Lower lobe of right lung (tissue), 2 donors: ENCODE measurements around the gene PTGS1. TPM values are rescaled to one million over a fixed set of nuclear protein-coding genes. Genes with fewer than 3 reads are reported as not detected.

ENCODE experiments used
- ATAC-seq, 2 donors: fragments of 200-7000 bp; cut with Tn5 transposase; one replicate each; pipeline ENCODE4 v1.9.1; 2020 to 2022; ENCODE audit warnings: mild to moderate bottlenecking in 2 of 2, moderate library complexity in 2 of 2
- DNase-seq: peaks from one replicate; pipeline ENCODE4 v3.0.0-alpha.2; 2020
- H3K27ac ChIP-seq: fragments of 200-600 bp; one replicate; pipeline ENCODE4 v1.8.0; 2022
- H3K27me3 ChIP-seq: fragments of 200-600 bp; one replicate; pipeline ENCODE4 v1.8.0; 2022; ENCODE audit warnings: low read depth
- H3K36me3 ChIP-seq: fragments of 200-600 bp; one replicate; pipeline ENCODE4 v1.8.0; 2022; ENCODE audit warnings: mild to moderate bottlenecking
- H3K4me1 ChIP-seq: fragments of 200-600 bp; one replicate; pipeline ENCODE4 v1.8.0; 2022
- H3K4me3 ChIP-seq: fragments of 200-600 bp; one replicate; pipeline ENCODE4 v1.8.0; 2022; ENCODE audit warnings: mild to moderate bottlenecking
- H3K9me3 ChIP-seq: fragments of 200-600 bp; one replicate; pipeline ENCODE4 v1.8.0; 2022
- CTCF ChIP-seq: fragments of 200-600 bp; IDR thresholded peaks from one replicate; pipeline ENCODE4 v1.8.0; 2022; ENCODE audit warnings: antibody characterized with exemption, mild to moderate bottlenecking
- intact Hi-C: fragments of 100-400 bp; cut with DNase I; formaldehyde crosslinking; loops from one replicate; pipeline ENCODE4 v1.11.0; 2022
- total RNA-seq: library from RNA; stranded (reverse); fragmentation: NEBNext Ultra II Directional; extraction: Animal tissue kit (Norgen Biotek cat#: 25700); gene quantifications from one replicate; pipeline ENCODE4 v1.2.1, GENCODE V29; 2021
- donor health status: DM: no; HTN: yes; CAD: no; lungs with severe emphysema.

The PTGS1 gene
- total RNA-seq, 1 donor from 2014 or later: 14.9 TPM

- H3K4me3 ChIP-seq: no peak overlapping the region
- no peaks in the 10 kb centered on the region for H3K27me3 ChIP-seq
- no peaks in the 10 kb centered on the region for H3K9me3 ChIP-seq
- peak; percentile 24 for TF ChIP-seq CTCF
- DNase-seq (no peak), ATAC-seq (no peak)
- H3K27ac ChIP-seq: no peak overlapping the region
- intact Hi-C loops: no loop called here
- H3K4me1 ChIP-seq: peaks cover 19% of the 10 kb centered on the region
- no peaks in the 10 kb centered on the region for H3K36me3 ChIP-seq
Observed at GRCh38 chr9:122379340-122379739, 8.5 kb downstream of the PTGS1 start.

GRCh38 chr9:122380293-122380692 lies 9.5 kb downstream of the PTGS1 start:
- no peaks in the 10 kb centered on the region for H3K9me3 ChIP-seq
- H3K27ac ChIP-seq: no peak overlapping the region
- H3K4me3 ChIP-seq: no peak overlapping the region
- H3K27me3 ChIP-seq: no peaks in the 10 kb centered on the region
- H3K36me3 ChIP-seq: no peaks in the 10 kb centered on the region
- DNase-seq: no peak
- intact Hi-C loops: no loop called here
- peaks cover 13% of the 10 kb centered on the region for H3K4me1 ChIP-seq
- ATAC-seq: no peak
- no peak for TF ChIP-seq CTCF

GRCh38 chr9:122381206-122381950 lies 10.6 kb downstream of the PTGS1 start:
- H3K4me3 ChIP-seq: no peak overlapping the region
- ATAC-seq (no peak), DNase-seq (no peak)
- intact Hi-C loops: no loop called here
- no peak overlapping the region for H3K27ac ChIP-seq
- TF ChIP-seq CTCF: no peak
- no peaks in the 10 kb centered on the region for H3K27me3 ChIP-seq
- H3K9me3 ChIP-seq: no peaks in the 10 kb centered on the region
- H3K36me3 ChIP-seq: no peaks in the 10 kb centered on the region
- peaks cover 4% of the 10 kb centered on the region for H3K4me1 ChIP-seq

GRCh38 chr9:122382901-122383850 lies 12.4 kb downstream of the PTGS1 start:
- Histone ChIP-seq H3K36me3 (no peaks in the 10 kb centered on the region), H3K4me3 (no peak overlapping the region), H3K4me1 (no peaks in the 10 kb centered on the region), H3K27me3 (no peaks in the 10 kb centered on the region), H3K9me3 (no peaks in the 10 kb centered on the region), H3K27ac (no peak overlapping the region)
- intact Hi-C loops: no loop called here
- TF ChIP-seq CTCF: no peak
- DNase-seq (no peak), ATAC-seq (no peak)

GRCh38 chr9:122383992-122384461 lies 13.2 kb downstream of the PTGS1 start:
- intact Hi-C loops: no loop called here
- H3K27me3 ChIP-seq: no peaks in the 10 kb centered on the region
- no peaks in the 10 kb centered on the region for H3K36me3 ChIP-seq
- no peaks in the 10 kb centered on the region for H3K9me3 ChIP-seq
- H3K4me3 ChIP-seq: no peak overlapping the region
- H3K27ac ChIP-seq: no peak overlapping the region
- TF ChIP-seq CTCF: no peak
- ATAC-seq (no peak), DNase-seq (no peak)
- H3K4me1 ChIP-seq: no peaks in the 10 kb centered on the region
